Measurements from ENCODE around the gene NFKBIL1. TPM values are rescaled to one million over a fixed set of nuclear protein-coding genes. Genes with fewer than 3 reads are reported as not detected.
"Not testable (repeated sequence)": the region's sequence is repeated elsewhere in the genome, so short reads cannot be mapped to it uniquely, and the experiment has no call there.

Gene NFKBIL1
- total RNA-seq, 2 experiments from 2014 or later = 10.6 TPM

DNA sequence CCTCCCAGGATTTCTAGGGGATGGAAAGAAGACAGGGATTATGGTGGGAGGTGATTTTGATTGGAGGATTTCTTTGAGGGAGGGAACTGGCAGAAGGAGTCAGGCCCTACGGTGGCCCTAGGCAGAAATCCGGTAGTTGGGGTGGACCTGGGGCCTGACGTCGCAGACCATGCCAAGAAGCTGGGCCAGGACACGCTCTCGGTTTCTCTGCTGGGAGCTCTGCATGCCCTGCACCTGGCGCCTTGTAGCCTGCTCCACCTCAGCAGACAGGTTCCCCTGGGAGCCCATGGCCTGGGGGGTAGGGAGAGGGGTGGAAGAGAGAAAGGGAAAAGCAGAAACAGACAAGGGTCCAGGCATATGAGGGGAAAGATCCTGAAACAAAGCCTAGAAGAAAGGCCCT lies 2.1 kb upstream of the NFKBIL1 start:
- Mint-ChIP-seq H3K4me1 (peaks cover 27% of the 10 kb centered on the region), H3K27me3 (no peaks in the 10 kb centered on the region), H3K36me3 (peaks cover 15% of the 10 kb centered on the region), H3K4me3 (no peak overlapping the region), H3K27ac (no peak overlapping the region), H3K9me3 (no peaks in the 10 kb centered on the region)
- no peak for DNase-seq

DNA sequence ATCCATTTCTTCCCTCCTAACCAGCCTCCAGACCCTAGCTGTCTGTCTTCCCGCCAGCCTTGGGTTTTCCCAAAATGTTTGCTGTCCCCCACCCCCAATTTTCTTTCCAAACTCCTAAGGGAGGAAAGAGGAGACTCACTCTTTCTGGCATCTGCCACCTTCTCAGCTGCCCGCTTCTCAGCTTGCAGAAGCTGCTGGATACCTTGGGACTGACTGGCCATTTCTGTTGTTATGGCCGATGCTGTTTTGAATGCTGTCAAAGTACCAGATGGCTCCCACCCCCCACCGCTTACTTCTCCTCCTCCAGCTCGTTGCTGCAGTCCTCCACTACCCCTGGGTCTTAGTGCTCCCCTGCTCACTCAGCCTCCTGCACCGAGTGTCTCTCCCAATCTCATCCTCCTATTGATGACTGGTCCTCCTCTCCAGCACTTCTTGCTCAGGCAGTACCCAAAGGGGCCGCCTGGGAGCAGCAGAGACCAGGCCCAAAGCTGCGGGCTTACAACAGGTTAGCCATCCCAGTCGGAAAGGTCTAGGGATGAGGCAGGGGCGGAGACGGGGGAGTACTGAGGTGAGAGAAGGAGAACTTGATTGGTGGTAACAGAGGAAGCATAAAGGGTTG lies 960 bp upstream of the NFKBIL1 start, which contains the start of gene ATP6V1G2:
TSS of gene ATP6V1G2 (minus strand) at position 270 of the 619 bp plus-strand sequence. CDS start at position 221, 49 bp downstream.
- H3K9me3 Mint-ChIP-seq = no peaks in the 10 kb centered on the region
- peak within 1 kb of the TSS; percentile 86 for H3K27ac Mint-ChIP-seq
- no peaks in the 10 kb centered on the region for H3K27me3 Mint-ChIP-seq
- peak within 1 kb of the TSS; percentile 84 for H3K4me3 Mint-ChIP-seq
- peak; percentile 90 for DNase-seq
- H3K36me3 Mint-ChIP-seq = peaks cover 8% of the 10 kb centered on the region
- H3K4me1 Mint-ChIP-seq = peaks cover 29% of the 10 kb centered on the region

DNA sequence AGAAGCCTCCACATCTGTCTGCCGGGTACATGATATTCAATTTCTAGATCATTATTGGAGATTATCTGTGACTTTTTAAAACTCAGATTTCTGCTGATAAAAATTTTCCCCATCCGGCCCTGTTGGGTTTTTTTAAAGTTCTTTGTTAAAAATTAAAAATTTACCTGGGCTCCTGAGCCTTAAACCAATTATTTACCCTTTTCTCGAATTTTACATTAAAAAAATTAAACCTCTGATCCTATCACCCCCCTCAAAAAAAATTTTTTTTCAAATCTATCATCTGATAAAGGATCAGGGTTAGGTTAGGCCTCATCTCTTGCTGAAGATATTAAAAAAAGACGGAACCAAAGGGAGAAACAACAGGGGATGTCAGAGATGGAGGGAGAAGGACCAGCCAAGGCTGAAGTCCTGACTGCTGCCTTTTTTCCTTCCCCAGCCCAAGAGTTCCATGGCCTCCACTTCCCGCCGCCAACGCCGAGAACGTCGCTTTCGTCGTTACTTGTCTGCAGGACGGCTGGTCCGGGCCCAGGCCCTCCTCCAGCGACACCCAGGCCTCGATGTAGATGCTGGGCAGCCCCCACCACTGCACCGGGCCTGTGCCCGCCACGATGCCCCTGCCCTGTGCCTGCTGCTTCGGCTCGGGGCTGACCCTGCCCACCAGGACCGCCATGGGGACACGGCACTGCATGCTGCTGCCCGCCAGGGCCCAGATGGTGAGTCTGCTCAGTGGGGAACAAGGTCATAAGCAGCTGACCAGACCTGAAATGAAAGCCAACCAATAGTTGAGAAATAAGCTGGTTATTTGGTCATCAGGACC lies 527 bp downstream of the NFKBIL1 start:
- Mint-ChIP-seq H3K4me1 (peaks cover 30% of the 10 kb centered on the region), H3K27ac (peak overlapping the region; percentile 86), H3K9me3 (no peaks in the 10 kb centered on the region), H3K4me3 (peak overlapping the region; percentile 84), H3K36me3 (peaks cover 8% of the 10 kb centered on the region), H3K27me3 (no peaks in the 10 kb centered on the region)
- DNase-seq = no peak

DNA sequence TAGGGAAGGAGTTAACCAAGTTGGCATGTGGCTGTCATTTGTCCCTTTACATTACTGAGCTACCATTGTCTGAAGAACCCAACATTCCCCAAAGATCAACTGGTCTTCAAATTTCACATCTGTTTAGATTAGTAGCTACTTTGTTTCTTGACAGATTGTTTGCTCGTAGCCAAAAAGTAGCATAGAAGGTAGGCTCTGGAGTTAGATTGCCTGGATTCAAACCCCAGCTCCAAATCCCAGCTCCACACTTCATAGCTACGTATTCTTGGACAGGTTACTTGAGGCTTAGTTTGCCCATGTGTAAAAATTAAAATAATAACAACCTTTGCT lies 1.1 kb downstream of the NFKBIL1 start:
- Mint-ChIP-seq H3K4me1 (peaks cover 25% of the 10 kb centered on the region), H3K9me3 (no peaks in the 10 kb centered on the region), H3K4me3 (peak overlapping the region; percentile 84), H3K36me3 (peaks cover 5% of the 10 kb centered on the region), H3K27me3 (no peaks in the 10 kb centered on the region), H3K27ac (no peak overlapping the region)
- no peak for DNase-seq

DNA sequence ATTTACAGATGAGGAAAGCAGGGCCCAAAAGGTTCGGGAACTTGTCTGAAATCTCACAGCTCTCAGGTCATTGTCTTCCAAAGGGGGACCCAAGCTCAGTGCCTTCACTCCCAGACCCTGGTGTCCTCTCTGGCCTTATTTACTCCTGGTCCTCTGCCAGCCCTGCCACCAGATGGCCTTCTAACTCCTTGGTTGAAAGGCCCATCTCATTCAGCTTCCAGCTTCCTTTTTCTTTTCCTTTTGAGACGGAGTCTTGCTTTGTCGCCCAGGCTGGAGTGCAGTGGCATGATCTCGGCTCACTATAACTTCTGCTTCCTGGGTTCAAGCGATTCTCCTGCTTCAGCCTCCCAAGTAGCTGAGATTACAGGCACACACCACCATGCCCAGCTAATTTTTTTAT lies 4.0 kb downstream of the NFKBIL1 start:
- peaks cover 37% of the 10 kb centered on the region for H3K4me1 Mint-ChIP-seq
- H3K4me3 Mint-ChIP-seq = peak overlapping the region; percentile 57
- H3K27ac Mint-ChIP-seq, H3K27me3 Mint-ChIP-seq, H3K9me3 Mint-ChIP-seq: not testable (repeated sequence)
- peak; percentile 47 for DNase-seq
- peaks cover 11% of the 10 kb centered on the region for H3K36me3 Mint-ChIP-seq

DNA sequence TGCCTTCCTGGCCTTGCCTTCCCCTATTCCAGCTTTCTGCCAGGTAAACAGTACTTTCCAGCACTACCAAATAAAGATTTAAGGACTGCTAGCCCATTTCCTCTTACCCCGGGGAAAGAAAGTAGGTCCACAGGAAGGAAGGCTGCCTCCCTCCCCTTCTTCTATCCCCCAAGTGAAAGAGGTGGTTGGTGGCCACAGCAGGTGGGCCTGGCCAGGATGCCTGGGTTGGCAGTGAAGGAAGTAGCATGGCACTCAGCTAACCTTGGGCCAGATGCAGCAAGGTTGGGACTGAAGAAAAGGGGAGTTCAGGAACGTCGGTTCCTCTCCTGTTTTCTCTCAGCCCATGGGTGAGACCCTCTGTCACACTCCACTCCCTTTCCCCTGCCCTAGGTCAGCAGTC lies 8.9 kb downstream of the NFKBIL1 start:
- peak overlapping the region; percentile 43 for H3K27ac Mint-ChIP-seq
- H3K36me3 Mint-ChIP-seq = peaks cover 33% of the 10 kb centered on the region
- H3K4me3 Mint-ChIP-seq = no peak overlapping the region
- H3K27me3 Mint-ChIP-seq = no peaks in the 10 kb centered on the region
- no peak for DNase-seq
- peaks cover 63% of the 10 kb centered on the region for H3K4me1 Mint-ChIP-seq
- peaks cover 4% of the 10 kb centered on the region for H3K9me3 Mint-ChIP-seq

DNA sequence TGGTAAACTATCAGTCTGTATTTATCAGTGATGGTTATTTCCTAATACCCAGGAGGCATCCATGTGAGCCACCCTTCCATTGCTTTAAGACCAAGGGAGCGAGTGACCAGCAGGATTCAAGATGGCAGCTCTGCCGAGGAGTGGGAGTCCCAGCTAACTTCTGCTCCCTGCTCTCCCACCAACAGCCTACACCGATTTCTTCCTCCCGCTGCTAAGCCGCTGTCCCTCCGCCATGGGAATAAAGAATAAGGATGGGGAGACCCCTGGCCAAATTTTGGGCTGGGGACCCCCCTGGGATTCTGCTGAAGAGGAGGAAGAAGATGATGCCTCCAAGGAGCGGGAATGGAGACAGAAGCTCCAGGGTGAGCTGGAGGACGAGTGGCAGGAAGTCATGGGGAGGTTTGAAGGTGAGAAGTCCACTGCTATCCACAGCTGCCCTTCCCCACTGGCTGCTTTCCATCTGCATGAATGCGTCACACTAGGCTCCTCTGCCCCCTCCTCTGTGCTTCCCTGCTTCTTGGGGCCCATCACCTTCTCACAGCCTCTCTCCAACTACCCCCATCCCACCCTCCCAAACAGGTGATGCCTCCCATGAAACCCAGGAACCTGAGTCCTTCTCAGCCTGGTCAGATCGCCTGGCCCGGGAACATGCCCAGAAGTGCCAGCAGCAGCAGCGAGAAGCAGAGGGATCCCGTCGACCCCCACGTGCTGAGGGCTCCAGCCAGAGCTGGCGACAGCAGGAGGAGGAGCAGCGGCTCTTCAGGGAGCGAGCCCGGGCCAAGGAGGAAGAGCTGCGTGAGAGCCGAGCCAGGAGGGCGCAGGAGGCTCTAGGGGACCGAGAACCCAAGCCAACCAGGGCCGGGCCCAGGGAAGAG lies 10.3 kb downstream of the NFKBIL1 start:
- Mint-ChIP-seq H3K27ac (peak overlapping the region; percentile 92), H3K4me3 (peak overlapping the region; percentile 38), H3K27me3 (no peaks in the 10 kb centered on the region), H3K36me3 (peaks cover 41% of the 10 kb centered on the region), H3K4me1 (peaks cover 69% of the 10 kb centered on the region), H3K9me3 (peaks cover 4% of the 10 kb centered on the region)
- DNase-seq = no peak

DNA sequence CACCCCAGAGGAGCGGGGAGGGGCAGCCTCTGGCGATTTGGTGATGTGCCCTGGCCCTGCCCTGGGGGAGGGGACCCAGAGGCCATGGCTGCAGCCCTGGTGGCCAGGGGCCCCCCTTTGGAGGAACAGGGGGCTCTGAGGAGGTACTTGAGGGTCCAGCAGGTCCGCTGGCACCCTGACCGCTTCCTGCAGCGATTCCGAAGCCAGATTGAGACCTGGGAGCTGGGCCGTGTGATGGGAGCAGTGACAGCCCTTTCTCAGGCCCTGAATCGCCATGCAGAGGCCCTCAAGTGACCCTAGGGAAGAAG lies 10.9 kb downstream of the NFKBIL1 start:
- Mint-ChIP-seq H3K27me3 (no peaks in the 10 kb centered on the region), H3K36me3 (peaks cover 45% of the 10 kb centered on the region), H3K9me3 (peaks cover 4% of the 10 kb centered on the region), H3K27ac (peak overlapping the region; percentile 92), H3K4me1 (peaks cover 74% of the 10 kb centered on the region), H3K4me3 (peak overlapping the region; percentile 38)
- no peak for DNase-seq

DNA sequence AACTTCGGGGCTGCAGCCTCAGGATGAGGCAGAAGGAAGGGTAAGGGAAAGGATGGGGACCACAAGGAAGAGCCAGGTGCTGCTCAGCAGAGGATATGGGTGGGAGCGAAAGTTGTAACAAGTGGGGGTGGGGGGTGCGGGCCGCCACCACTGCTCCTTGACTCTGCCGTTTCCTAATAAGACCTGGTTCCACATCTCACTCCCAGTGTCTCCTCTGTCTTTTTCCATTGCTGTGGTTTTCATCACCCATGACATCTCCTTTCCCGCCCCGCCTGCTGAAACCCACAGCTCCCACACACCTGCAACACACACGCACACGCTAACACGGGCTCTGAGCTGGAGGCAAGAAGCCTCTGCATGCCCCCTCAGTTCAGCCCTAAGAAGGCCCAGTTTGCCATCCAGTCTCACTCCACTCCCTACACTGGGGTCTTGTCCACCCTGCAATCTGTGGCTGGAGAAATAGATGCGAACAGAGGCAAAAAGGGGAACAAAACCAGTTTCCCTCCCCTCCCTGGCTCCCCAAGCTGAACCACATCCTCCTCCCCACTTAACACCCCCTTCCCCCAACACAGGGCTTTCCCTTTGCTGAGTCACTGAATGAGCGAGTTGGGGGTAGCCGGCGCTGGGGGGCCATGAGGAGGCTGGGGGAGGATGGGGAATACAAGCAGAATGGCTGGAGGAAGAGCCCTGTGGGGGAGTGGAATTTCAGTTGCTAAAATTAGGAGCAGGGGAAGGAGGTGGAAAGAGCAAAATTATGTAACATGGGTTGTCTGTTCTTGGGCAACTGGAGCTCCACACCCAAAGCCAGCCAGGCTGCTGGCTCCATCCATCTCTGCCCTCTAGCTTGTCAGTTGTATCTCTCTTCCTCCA lies 11.5 kb downstream of the NFKBIL1 start:
- Mint-ChIP-seq H3K27ac (peak overlapping the region; percentile 92), H3K36me3 (peaks cover 49% of the 10 kb centered on the region), H3K4me3 (peak overlapping the region; percentile 71), H3K9me3 (peaks cover 4% of the 10 kb centered on the region), H3K27me3 (no peaks in the 10 kb centered on the region), H3K4me1 (peaks cover 80% of the 10 kb centered on the region)
- peak; percentile 79 for DNase-seq

DNA sequence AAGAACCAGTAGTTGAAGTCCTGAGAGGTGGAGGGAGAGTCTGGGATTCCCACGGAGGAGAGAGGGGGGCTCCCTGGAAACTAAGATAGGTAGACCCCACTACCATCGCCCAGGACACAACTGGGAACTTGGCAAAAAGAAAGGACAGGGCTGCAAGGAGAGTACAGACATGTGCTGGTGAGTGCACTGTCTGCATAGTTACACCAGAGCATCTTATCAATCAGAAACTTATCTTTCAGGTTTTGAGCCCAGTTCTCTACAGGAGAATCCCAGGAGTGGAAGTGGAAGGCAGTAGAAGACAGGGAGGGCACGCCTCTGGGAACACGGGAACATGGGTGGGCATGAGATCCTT lies 12.2 kb downstream of the NFKBIL1 start:
- H3K27ac Mint-ChIP-seq = peak overlapping the region; percentile 92
- H3K9me3 Mint-ChIP-seq = peaks cover 4% of the 10 kb centered on the region
- peaks cover 76% of the 10 kb centered on the region for H3K4me1 Mint-ChIP-seq
- no peaks in the 10 kb centered on the region for H3K27me3 Mint-ChIP-seq
- DNase-seq = no peak
- H3K4me3 Mint-ChIP-seq = peak overlapping the region; percentile 71
- H3K36me3 Mint-ChIP-seq = peaks cover 48% of the 10 kb centered on the region

DNA sequence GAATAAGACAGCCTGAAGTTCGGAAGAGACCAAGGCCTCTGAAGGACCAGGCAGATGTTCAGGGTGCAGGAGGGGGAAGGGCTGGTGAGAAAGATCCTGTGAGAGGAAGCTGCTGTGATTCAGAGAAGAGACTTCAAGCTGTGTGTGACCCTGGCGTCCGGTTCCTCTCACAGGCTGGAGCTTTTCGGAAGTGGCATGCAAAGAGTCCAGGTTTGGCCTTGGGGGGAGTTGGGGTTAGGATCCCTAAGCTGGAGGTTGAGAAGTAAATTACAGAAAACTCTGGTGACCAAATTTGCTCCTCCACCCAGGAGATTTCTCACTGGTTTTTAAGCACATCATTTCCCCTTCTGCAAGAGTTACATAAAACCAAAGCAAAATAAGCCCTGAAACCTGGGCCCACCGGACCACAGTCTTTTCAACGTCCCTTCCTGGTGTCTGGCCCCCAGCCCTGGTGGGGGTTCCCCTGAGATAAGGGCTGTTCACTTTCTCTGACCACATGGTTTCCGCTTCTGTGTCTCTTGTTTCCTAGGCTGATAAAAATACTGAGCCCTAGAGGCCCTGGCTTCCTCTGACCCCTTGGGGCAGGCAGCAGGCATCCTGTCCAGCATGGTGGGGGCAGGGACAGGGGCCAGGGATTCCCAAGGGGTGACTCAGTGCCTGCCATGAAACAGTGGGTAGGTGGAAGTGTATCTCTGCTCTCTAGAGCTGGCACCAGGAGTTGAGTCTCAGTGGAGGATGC lies 12.7 kb downstream of the NFKBIL1 start:
- Mint-ChIP-seq H3K4me1 (peaks cover 77% of the 10 kb centered on the region), H3K36me3 (peaks cover 51% of the 10 kb centered on the region), H3K27ac (peak overlapping the region; percentile 92), H3K27me3 (no peaks in the 10 kb centered on the region), H3K4me3 (peak overlapping the region; percentile 71), H3K9me3 (peaks cover 4% of the 10 kb centered on the region)
- DNase-seq = peak; percentile 66

DNA sequence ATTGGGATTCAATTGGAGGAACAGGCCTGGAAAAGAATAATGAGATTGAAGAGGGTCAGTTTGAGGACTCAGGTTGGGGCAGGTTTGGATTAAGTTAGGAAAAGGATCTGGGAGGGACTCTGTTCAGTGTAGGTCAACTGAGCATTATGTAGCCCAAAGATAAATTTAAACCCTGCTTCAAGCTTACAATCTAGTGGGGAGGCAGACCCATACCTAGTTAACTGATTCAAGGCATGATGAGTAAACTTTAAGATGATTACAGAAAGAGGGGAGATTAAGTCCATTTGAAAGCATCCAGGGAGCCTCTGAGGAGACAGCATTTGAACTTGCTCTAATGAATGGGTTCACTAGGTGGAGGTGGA lies 13.3 kb downstream of the NFKBIL1 start:
- H3K4me3 Mint-ChIP-seq = peak overlapping the region; percentile 71
- H3K27ac Mint-ChIP-seq = peak overlapping the region; percentile 92
- no peaks in the 10 kb centered on the region for H3K27me3 Mint-ChIP-seq
- H3K4me1 Mint-ChIP-seq = peaks cover 82% of the 10 kb centered on the region
- H3K36me3 Mint-ChIP-seq = peaks cover 55% of the 10 kb centered on the region
- no peak for DNase-seq
- H3K9me3 Mint-ChIP-seq = peaks cover 4% of the 10 kb centered on the region

DNA sequence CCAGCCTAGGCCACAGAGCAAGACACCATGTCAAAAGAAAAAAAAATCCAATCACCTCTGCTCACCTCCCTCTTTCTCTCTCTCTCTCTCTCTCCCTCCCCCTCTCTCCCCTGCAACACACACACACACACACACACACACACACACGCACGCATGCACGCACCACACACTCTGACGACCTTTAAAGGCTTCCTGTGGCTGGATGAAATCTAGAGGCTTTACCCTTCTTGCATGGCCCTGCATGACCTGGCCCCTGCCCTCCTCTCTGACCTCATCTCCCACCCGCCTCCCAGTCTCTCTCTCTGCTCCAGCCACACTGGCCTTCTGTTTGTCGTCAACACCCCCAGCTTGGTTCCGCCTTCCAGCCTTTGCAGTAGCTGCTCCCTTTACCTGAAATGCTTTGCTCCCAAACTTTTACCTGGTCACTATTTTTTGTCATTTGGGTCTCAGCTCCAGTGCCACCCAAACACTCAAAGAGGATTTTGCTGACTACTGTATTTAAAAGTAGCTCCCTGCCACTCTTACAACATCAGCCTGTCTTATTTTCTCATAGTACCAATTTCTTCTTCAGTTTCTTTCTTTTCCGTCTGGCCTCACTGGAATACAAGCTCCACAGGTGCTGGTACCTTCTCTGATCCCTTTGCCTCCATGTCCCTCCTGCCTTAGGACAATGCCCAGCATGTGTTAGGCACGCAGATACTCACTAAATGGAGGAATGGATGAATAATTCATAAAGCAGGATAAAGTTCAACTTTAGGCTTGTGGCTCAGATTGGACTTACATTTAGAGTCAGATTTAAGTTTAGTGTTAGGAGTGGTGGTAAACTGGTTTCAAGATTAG lies 20.3 kb downstream of the NFKBIL1 start:
- Mint-ChIP-seq H3K4me3 (peak overlapping the region; percentile 59), H3K4me1 (peaks cover 69% of the 10 kb centered on the region), H3K27me3 (no peaks in the 10 kb centered on the region), H3K27ac (peak overlapping the region; percentile 88), H3K9me3 (no peaks in the 10 kb centered on the region), H3K36me3 (peaks cover 41% of the 10 kb centered on the region)
- no peak for DNase-seq

Measured in activated naive CD8-positive, alpha-beta T cell treated with anti-CD3 and anti-CD28 coated beads for 36 hours (primary cell).